Transverse colon (tissue), 4 donors: ENCODE data around the gene RAB43. TPM values are rescaled to one million over a fixed set of nuclear protein-coding genes. Genes with fewer than 3 reads are reported as not detected.
A peak's percentile ranks its signal among the peaks of the same experiment; 100 is the strongest.

ENCODE experiments used
- DNase-seq: peaks from one replicate; pipeline ENCODE4 v3.0.0-alpha.2; 2019
- H3K27ac ChIP-seq, 4 donors: fragments of 200-600 bp; sonication (generic); 2 replicates each; pipeline ENCODE4 v1.5.1; 2016 to 2018; ENCODE audit warnings: inconsistent platforms in 4 of 4
- H3K27me3 ChIP-seq: fragments of 200-600 bp; sonication (generic); 2 replicates; pipeline ENCODE4 v1.5.1; 2017; ENCODE audit warnings: inconsistent platforms
- H3K36me3 ChIP-seq, 4 donors: fragments of 200-600 bp; sonication (generic); 2 replicates each; pipeline ENCODE4 v1.5.1; 2017 to 2019; ENCODE audit warnings: inconsistent platforms in 4 of 4
- H3K4me1 ChIP-seq, 4 donors: fragments of 200-600 bp; sonication (generic); 2 replicates each; pipeline ENCODE4 v1.5.1; 2017 to 2020; ENCODE audit warnings: inconsistent platforms in 4 of 4
- H3K4me3 ChIP-seq, 4 donors: fragments of 200-600 bp; sonication (generic); 1 replicate in 1 of 4; 2 replicates in 3 of 4; pipeline versions ENCODE4 v1.5.1 to v1.6.1; 2017 to 2019; ENCODE audit warnings: inconsistent platforms in 4 of 4
- H3K9me3 ChIP-seq, 2 donors: fragments of 200-600 bp; sonication (generic); 2 replicates each; pipeline ENCODE4 v1.5.1; 2017 to 2019; ENCODE audit warnings: inconsistent platforms in 2 of 2
- CTCF ChIP-seq, 5 experiments: fragments of 200-600 bp in 3 of 5; fragments of 450-650 bp in 2 of 5; sonication (generic) in 3 of 5; IDR thresholded peaks; 1 replicate in 2 of 5; 2 replicates in 3 of 5; pipeline ENCODE4 v1.5.1; 2016 to 2017; ENCODE audit warnings: antibody characterized with exemption in 5 of 5, inconsistent platforms in 3 of 5, mild to moderate bottlenecking in 2 of 5, moderate library complexity in 1 of 5
- EP300 ChIP-seq: sonication (generic); formaldehyde crosslinking; IDR thresholded peaks from one replicate; pipeline ENCODE4 v1.6.1; 2017; ENCODE audit warnings: antibody characterized with exemption, low read depth
- POLR2A ChIP-seq: fragments of 450-650 bp; IDR thresholded peaks from one replicate; pipeline ENCODE4 v1.6.1; 2016; ENCODE audit warnings: antibody characterized with exemption, mild to moderate bottlenecking, moderate library complexity
- POLR2AphosphoS5 ChIP-seq, 3 donors: sonication (generic); formaldehyde crosslinking; IDR thresholded peaks; one replicate each; pipeline ENCODE4 v1.6.1; 2016; ENCODE audit warnings: antibody characterized with exemption in 3 of 3
- WGBS, 2 donors: methylation state at CpG; one replicate each; pipeline ENCODE4 v1.1.5; 2018; ENCODE audit warnings: low coverage in 1 of 2; 5-methylcytosine and 5-hydroxymethylcytosine counted together
- in situ Hi-C, 4 donors: fragments of 200-750 bp; cut with MboI; loops; one replicate each; pipeline versions ENCODE4 v1.15.0 to v1.15.1; 2017; ENCODE audit warnings: low sequenced_read_pairs in 3 of 4, low pct_ligation_motif_present in 1 of 4, low pct_unique_long_range_greater_than_20kb in 1 of 4
- intact Hi-C: fragments of 100-400 bp; cut with DNase I; formaldehyde crosslinking; loops from one replicate; pipeline ENCODE4 v1.15.1; 2023; ENCODE audit warnings: low total_unique reads
- total RNA-seq, 4 donors: library from RNA; depleted of rRNA; stranded (reverse); fragments of >200 nt; gene quantifications; one replicate each; pipeline ENCODE4 v1.1.0, GENCODE V29; 2016

Gene RAB43
- total RNA-seq, 4 donors from 2014 or later = 23.1 to 40.4 (median 31.3) TPM

GRCh38 chr3:129047553-129047839, 74.1 kb downstream of the RAB43 start:
- Histone ChIP-seq H3K27ac (no peak overlapping the region), H3K4me3 (no peak overlapping the region), H3K4me1 (peaks cover 10 to 30% (median 21%) of the 10 kb centered on the region in 4 donors), H3K9me3 (no peaks in the 10 kb centered on the region), H3K27me3 (peaks cover 21% of the 10 kb centered on the region), H3K36me3 (no peaks in the 10 kb centered on the region)
- in situ Hi-C loops = loop anchor here in 1 of 4 donors (10.0 kb wide), 1 partner anchor 197 kb away; the partner anchor contains the start of gene COPG1
- 67% methylated on average over 5 of the region's 6 CpGs; no CpG with 5 or more reads in 1 of the 2 donors for WGBS, 2 donors
- intact Hi-C loops = no loop called here
- no peak for TF ChIP-seq POLR2A
- no peak for TF ChIP-seq EP300
- no peak for TF ChIP-seq CTCF (IDR thresholded peaks at IDR 0.05)
- TF ChIP-seq POLR2AphosphoS5 (IDR thresholded peaks at IDR 0.05) = no peak
- no peak for DNase-seq

GRCh38 chr3:129046732-129047552, 74.7 kb downstream of the RAB43 start:
- no peak overlapping the region for H3K27ac ChIP-seq
- no peaks in the 10 kb centered on the region for H3K36me3 ChIP-seq
- peaks cover 5 to 25% (median 16%) of the 10 kb centered on the region in 4 donors for H3K4me1 ChIP-seq
- DNase-seq = peak; percentile 7
- peaks cover 21% of the 10 kb centered on the region for H3K27me3 ChIP-seq
- H3K4me3 ChIP-seq = no peak overlapping the region
- intact Hi-C loops (no loop called here), in situ Hi-C loops (loop anchor here in 1 of 4 donors (10.0 kb wide), 1 partner anchor 198 kb away; the partner anchor contains the start of gene COPG1)
- H3K9me3 ChIP-seq = no peaks in the 10 kb centered on the region
- WGBS, 2 donors = 69% methylated on average over 39 of the region's 46 CpGs; no CpG with 5 or more reads in 1 of the 2 donors
- TF ChIP-seq POLR2A (no peak), CTCF (IDR thresholded peaks at IDR 0.05) (no peak), EP300 (no peak), POLR2AphosphoS5 (IDR thresholded peaks at IDR 0.05) (no peak)

GRCh38 chr3:129046037-129046731, 75.4 kb downstream of the RAB43 start:
- no peak for DNase-seq
- Histone ChIP-seq H3K9me3 (no peaks in the 10 kb centered on the region), H3K27ac (no peak overlapping the region), H3K4me3 (peak overlapping the region in 2 of 4 donors; percentile 5 to 35), H3K36me3 (no peaks in the 10 kb centered on the region), H3K4me1 (peaks cover 0 to 17% (median 9%) of the 10 kb centered on the region in 4 donors), H3K27me3 (peaks cover 21% of the 10 kb centered on the region)
- 75 to 84% methylated on average over 5 to 63 of the region's 67 CpGs for WGBS, 2 donors
- intact Hi-C loops (no loop called here), in situ Hi-C loops (loop anchor here in 1 of 4 donors (10.0 kb wide), 1 partner anchor 199 kb away; the partner anchor contains the start of gene COPG1)
- TF ChIP-seq CTCF (IDR thresholded peaks at IDR 0.05) (no peak), POLR2AphosphoS5 (IDR thresholded peaks at IDR 0.05) (no peak)

GRCh38 chr3:129045675-129046036, 75.9 kb downstream of the RAB43 start:
- H3K36me3 ChIP-seq = no peaks in the 10 kb centered on the region
- in situ Hi-C loops = loop anchor here in 1 of 4 donors (10.0 kb wide), 1 partner anchor 199 kb away; the partner anchor contains the start of gene COPG1
- intact Hi-C loops = no loop called here
- H3K9me3 ChIP-seq = no peaks in the 10 kb centered on the region
- TF ChIP-seq POLR2AphosphoS5 (IDR thresholded peaks at IDR 0.05) (no peak), CTCF (IDR thresholded peaks at IDR 0.05) (no peak), POLR2A (no peak), EP300 (no peak)
- peaks cover 21% of the 10 kb centered on the region for H3K27me3 ChIP-seq
- no peak for DNase-seq
- peak overlapping the region in 2 of 4 donors; percentile 5 to 35 for H3K4me3 ChIP-seq
- peaks cover 0 to 12% (median 5%) of the 10 kb centered on the region in 4 donors for H3K4me1 ChIP-seq
- 29% methylated on average over 9 of the region's 43 CpGs; no CpG with 5 or more reads in 1 of the 2 donors for WGBS, 2 donors
- H3K27ac ChIP-seq = no peak overlapping the region
